Measurements from ENCODE around the gene GNAO1. TPM values are rescaled to one million over a fixed set of nuclear protein-coding genes. Genes with fewer than 3 reads are reported as not detected.

The GNAO1 gene
- total RNA-seq, 1 experiment from 2014 or later = not detected

DNA sequence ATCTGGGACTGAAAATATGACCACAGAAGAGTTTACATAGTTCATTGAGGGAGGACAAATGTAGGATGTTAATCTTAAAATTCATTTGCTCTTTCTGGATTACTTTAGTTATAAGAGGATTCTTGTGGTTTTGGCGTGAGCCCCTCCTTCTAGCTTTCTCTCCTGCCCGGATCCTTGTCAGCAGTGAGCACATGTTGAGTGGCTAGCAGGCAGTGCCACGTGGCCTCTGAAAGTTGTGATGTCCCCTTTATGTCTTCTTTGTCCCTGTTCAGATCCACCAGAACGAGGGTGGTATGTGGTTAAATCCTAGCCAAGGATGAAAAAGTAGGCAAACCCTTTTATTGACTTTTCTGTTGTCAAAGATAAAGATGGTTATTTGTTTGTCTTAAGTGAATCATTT, 83.8 kb downstream of the GNAO1 start:
- Histone ChIP-seq H3K4me3 (ENCODE audit: low read depth, low read length, poor library complexity, severe bottlenecking) (no peak overlapping the region), H3K9me3 (ENCODE audit: low read depth, low read length, poor library complexity, severe bottlenecking) (no peaks in the 10 kb centered on the region), H3K36me3 (ENCODE audit: insufficient read depth, low read length, poor library complexity, severe bottlenecking) (no peaks in the 10 kb centered on the region), H3K27ac (ENCODE audit: low read depth, low read length, poor library complexity, severe bottlenecking) (no peak overlapping the region), H3K4me1 (ENCODE audit: insufficient read depth, low read length, poor library complexity, severe bottlenecking) (no peaks in the 10 kb centered on the region), H3K27me3 (replicated peaks; ENCODE audit: insufficient read depth, low read depth, low read length, poor library complexity) (peaks cover 20% of the 10 kb centered on the region)
- TF ChIP-seq, protein P1, sequence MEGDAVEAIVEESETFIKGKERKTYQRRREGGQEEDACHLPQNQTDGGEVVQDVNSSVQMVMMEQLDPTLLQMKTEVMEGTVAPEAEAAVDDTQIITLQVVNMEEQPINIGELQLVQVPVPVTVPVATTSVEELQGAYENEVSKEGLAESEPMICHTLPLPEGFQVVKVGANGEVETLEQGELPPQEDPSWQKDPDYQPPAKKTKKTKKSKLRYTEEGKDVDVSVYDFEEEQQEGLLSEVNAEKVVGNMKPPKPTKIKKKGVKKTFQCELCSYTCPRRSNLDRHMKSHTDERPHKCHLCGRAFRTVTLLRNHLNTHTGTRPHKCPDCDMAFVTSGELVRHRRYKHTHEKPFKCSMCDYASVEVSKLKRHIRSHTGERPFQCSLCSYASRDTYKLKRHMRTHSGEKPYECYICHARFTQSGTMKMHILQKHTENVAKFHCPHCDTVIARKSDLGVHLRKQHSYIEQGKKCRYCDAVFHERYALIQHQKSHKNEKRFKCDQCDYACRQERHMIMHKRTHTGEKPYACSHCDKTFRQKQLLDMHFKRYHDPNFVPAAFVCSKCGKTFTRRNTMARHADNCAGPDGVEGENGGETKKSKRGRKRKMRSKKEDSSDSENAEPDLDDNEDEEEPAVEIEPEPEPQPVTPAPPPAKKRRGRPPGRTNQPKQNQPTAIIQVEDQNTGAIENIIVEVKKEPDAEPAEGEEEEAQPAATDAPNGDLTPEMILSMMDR (conservative IDR thresholded peaks at IDR 0.05; ENCODE audit: low read depth, low read length) = no peak
- no peak for TF ChIP-seq EZH2 (IDR thresholded peaks at IDR 0.05; ENCODE audit: borderline replicate concordance, low read depth, low read length, poor library complexity, severe bottlenecking)
- intact Hi-C loops (cut with micrococcal nuclease; ENCODE audit: unreplicated experiment) = no loop called here
- CTCF ChIA-PET = no interaction called here
- POLR2A ChIA-PET (ENCODE audit: low non-redundant PET) = no interaction called here
- no peak for DNase-seq (ENCODE audit: low spot score)
- no TSS peak for BruUV-seq (replicated peaks)

DNA sequence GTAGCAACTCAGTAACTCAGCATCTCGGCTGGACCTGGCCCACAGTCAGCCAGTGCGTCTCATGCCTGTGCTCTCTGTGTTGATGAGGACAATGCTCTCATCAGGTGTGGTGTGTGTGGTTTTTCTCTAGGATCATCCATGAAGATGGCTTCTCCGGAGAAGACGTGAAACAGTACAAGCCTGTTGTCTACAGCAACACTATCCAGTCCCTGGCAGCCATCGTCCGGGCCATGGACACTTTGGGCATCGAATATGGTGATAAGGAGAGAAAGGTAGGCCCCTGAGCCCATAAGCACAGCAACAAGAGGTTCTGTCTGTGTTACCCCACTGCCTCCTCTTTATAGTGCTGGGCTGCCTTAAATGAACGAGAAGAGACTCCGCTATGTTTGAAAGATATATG, 84.5 kb downstream of the GNAO1 start:
- peaks cover 20% of the 10 kb centered on the region for H3K27me3 ChIP-seq (replicated peaks; ENCODE audit: insufficient read depth, low read depth, low read length, poor library complexity)
- no peaks in the 10 kb centered on the region for H3K4me1 ChIP-seq (ENCODE audit: insufficient read depth, low read length, poor library complexity, severe bottlenecking)
- H3K36me3 ChIP-seq (ENCODE audit: insufficient read depth, low read length, poor library complexity, severe bottlenecking) = no peaks in the 10 kb centered on the region
- BruUV-seq (replicated peaks) = no TSS peak
- ChIA-PET POLR2A (ENCODE audit: low non-redundant PET) (no interaction called here), CTCF (no interaction called here)
- no peak overlapping the region for H3K4me3 ChIP-seq (ENCODE audit: low read depth, low read length, poor library complexity, severe bottlenecking)
- no peak overlapping the region for H3K27ac ChIP-seq (ENCODE audit: low read depth, low read length, poor library complexity, severe bottlenecking)
- intact Hi-C loops (cut with micrococcal nuclease; ENCODE audit: unreplicated experiment) = no loop called here
- no peak for DNase-seq (ENCODE audit: low spot score)
- TF ChIP-seq, protein P1 (conservative IDR thresholded peaks at IDR 0.05; ENCODE audit: low read depth, low read length) = no peak
- TF ChIP-seq EZH2 (IDR thresholded peaks at IDR 0.05; ENCODE audit: borderline replicate concordance, low read depth, low read length, poor library complexity, severe bottlenecking) = no peak
- no peaks in the 10 kb centered on the region for H3K9me3 ChIP-seq (ENCODE audit: low read depth, low read length, poor library complexity, severe bottlenecking)

DNA sequence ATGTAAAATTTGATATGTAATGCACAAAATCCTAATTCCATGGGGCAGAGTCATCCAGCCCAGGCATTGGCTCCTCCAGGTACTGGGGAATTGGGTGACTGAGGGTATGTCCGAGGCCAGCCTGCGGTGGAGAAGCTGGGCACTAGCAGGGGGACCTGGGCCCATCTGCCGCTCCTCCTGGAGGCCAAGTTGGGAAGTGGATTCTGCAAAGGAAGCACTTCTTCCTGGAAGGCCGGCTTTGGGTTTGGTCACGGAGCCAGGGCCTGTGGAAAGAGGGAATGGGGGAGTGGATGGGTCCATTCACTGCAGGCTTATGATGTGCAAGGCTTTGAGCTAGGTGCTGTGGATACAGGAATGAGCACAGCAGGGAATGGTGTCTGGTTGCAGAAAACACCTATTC, 85.8 kb downstream of the GNAO1 start:
- peaks cover 20% of the 10 kb centered on the region for H3K27me3 ChIP-seq (replicated peaks; ENCODE audit: insufficient read depth, low read depth, low read length, poor library complexity)
- H3K27ac ChIP-seq (ENCODE audit: low read depth, low read length, poor library complexity, severe bottlenecking) = no peak overlapping the region
- intact Hi-C loops (cut with micrococcal nuclease; ENCODE audit: unreplicated experiment) = no loop called here
- H3K9me3 ChIP-seq (ENCODE audit: low read depth, low read length, poor library complexity, severe bottlenecking) = no peaks in the 10 kb centered on the region
- BruUV-seq (replicated peaks) = no TSS peak
- ChIA-PET POLR2A (ENCODE audit: low non-redundant PET) (no interaction called here), CTCF (no interaction called here)
- H3K36me3 ChIP-seq (ENCODE audit: insufficient read depth, low read length, poor library complexity, severe bottlenecking) = no peaks in the 10 kb centered on the region
- DNase-seq (ENCODE audit: low spot score) = no peak
- H3K4me3 ChIP-seq (ENCODE audit: low read depth, low read length, poor library complexity, severe bottlenecking) = no peak overlapping the region
- H3K4me1 ChIP-seq (ENCODE audit: insufficient read depth, low read length, poor library complexity, severe bottlenecking) = no peaks in the 10 kb centered on the region
- TF ChIP-seq EZH2 (IDR thresholded peaks at IDR 0.05; ENCODE audit: borderline replicate concordance, low read depth, low read length, poor library complexity, severe bottlenecking) = no peak
- TF ChIP-seq, protein P1 (conservative IDR thresholded peaks at IDR 0.05; ENCODE audit: low read depth, low read length) = peak; percentile 35; the same call in 1 of the 2 replicates
